ENCODE results near the gene MAEA.
"Not testable (repeated sequence)": the region's sequence is repeated elsewhere in the genome, so short reads cannot be mapped to it uniquely, and the experiment has no call there.

The MAEA gene

DNA sequence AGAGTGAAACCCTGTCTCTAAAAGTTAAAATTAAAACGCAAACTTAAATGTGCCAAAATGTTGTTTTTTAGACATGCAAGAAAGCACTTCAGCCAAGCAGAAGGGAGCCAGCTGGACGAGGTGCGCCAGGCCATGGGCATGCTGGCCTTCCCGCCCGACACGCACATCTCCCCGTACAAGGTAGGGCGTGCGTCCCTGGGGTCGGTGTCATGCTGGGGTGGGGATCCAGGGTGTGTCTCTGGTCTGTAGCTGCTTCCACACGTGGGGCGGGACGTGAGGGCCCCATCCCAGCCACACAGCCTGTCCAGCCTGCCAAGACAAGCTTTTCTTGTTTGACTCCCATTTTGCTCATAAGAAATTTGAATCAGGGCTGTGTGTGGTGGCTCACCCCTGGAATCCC lies 43.0 kb downstream of the MAEA start:
- no peak for DNase-seq (ENCODE audit: low read depth)
- H3K4me3 ChIP-seq (ENCODE audit: low read depth, low read length), result no peak overlapping the region
- TF ChIP-seq CTCF (IDR thresholded peaks at IDR 0.05; ENCODE audit: low read depth, low read length) (no peak), MYC (IDR thresholded peaks at IDR 0.05; ENCODE audit: low read depth, low read length) (no peak), POLR2A (IDR thresholded peaks at IDR 0.05; ENCODE audit: extremely low read depth, insufficient read length) (no peak)
- TF ChIP-seq, protein P1, sequence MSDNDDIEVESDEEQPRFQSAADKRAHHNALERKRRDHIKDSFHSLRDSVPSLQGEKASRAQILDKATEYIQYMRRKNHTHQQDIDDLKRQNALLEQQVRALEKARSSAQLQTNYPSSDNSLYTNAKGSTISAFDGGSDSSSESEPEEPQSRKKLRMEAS (IDR thresholded peaks at IDR 0.05; ENCODE audit: low read depth, low read length), result no peak

DNA sequence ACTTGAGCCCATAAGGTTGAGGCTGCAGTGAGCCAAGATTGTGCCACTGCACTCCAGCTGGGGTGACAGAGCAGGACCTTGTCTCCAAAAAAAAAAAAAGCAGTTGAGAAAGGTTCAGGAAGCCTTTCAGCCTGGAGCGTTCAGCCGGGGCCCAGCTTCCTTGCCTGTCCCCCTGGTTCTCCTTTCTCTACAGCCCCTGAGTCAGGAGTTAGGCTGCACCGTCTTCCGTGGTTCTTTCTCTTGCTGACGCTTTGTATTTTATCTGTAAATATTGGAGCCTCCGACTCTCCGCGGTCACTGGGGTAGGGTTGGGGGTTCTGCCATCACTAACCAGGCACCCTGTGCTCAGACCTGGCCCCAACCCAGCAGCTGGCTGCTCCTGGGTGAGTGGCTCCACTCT lies 43.6 kb downstream of the MAEA start:
- no peak for DNase-seq (ENCODE audit: low read depth)
- no peak overlapping the region for H3K4me3 ChIP-seq (ENCODE audit: low read depth, low read length)
- TF ChIP-seq, protein P1 (IDR thresholded peaks at IDR 0.05; ENCODE audit: low read depth, low read length), result no peak
- no peak for TF ChIP-seq MYC (IDR thresholded peaks at IDR 0.05; ENCODE audit: low read depth, low read length)

GRCh38 chr4:1333851-1334578 lies 44.3 kb downstream of the MAEA start:
- H3K4me3 ChIP-seq (ENCODE audit: low read depth, low read length); DNase-seq (ENCODE audit: low read depth): not testable (repeated sequence)

DNA sequence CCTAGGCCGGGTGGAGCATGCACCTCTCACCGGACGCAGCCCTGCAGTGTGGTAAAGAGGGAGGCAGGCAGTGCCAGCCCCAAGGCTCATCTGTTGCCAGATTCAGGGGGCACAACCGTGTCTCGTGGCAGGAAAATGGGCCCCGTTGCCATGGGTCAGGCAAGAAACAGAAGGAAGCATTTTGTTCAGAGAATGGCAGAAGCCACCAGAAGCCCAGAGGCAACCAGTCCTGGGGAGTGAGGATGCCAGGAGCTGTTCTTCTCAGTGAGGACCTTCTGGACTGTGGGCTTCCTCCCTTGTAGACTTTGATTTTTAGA lies 44.8 kb downstream of the MAEA start:
- H3K4me3 ChIP-seq (ENCODE audit: low read depth, low read length), result no peak overlapping the region
- TF ChIP-seq, protein P1 (IDR thresholded peaks at IDR 0.05; ENCODE audit: low read depth, low read length), result no peak
- TF ChIP-seq POLR2A (IDR thresholded peaks at IDR 0.05; ENCODE audit: extremely low read depth, insufficient read length), result no peak
- TF ChIP-seq MYC (IDR thresholded peaks at IDR 0.05; ENCODE audit: low read depth, low read length), result no peak
- TF ChIP-seq CTCF (IDR thresholded peaks at IDR 0.05; ENCODE audit: low read depth, low read length), result no peak
- no peak for DNase-seq (ENCODE audit: low read depth)

- H3K4me3 ChIP-seq (ENCODE audit: low read depth, low read length), result not testable (repeated sequence)
- peak; percentile 47 for DNase-seq (ENCODE audit: low read depth)
Measured at GRCh38 chr4:1335193-1335883, 45.6 kb downstream of the MAEA start.

- H3K4me3 ChIP-seq (ENCODE audit: low read depth, low read length), result no peak overlapping the region
- DNase-seq (ENCODE audit: low read depth), result peak; percentile 79
- no peak for TF ChIP-seq POLR2A (IDR thresholded peaks at IDR 0.05; ENCODE audit: extremely low read depth, insufficient read length)
- TF ChIP-seq, protein P1 (IDR thresholded peaks at IDR 0.05; ENCODE audit: low read depth, low read length), result no peak
- no peak for TF ChIP-seq CTCF (IDR thresholded peaks at IDR 0.05; ENCODE audit: low read depth, low read length)
- TF ChIP-seq MYC (IDR thresholded peaks at IDR 0.05; ENCODE audit: low read depth, low read length), result no peak
Measured at GRCh38 chr4:1336088-1336491, 46.4 kb downstream of the MAEA start.

DNA sequence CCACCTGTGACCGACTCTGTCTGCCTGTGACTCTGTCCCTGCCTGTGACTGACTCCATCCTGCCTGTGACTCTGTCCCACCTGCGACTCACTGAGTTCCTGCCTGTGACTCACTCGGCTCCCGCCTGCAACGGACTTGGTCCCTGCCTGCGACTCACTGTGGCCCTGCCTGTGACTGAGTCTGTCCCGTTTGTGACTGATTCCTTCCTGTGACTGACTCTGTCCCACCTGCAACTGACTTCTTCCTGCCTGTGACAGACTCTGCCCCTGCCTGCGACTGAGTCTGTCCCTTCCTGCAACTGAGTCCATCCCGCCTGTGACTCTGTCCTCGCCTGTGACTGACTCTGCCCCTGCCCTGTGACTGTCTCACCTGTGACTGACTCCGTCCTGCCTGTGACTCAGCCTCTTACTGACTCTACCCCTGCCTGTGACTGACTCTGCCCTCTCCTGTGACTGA lies 47.7 kb downstream of the MAEA start:
- DNase-seq (ENCODE audit: low read depth), result no peak
- TF ChIP-seq MYC (IDR thresholded peaks at IDR 0.05; ENCODE audit: low read depth, low read length) (no peak), POLR2A (IDR thresholded peaks at IDR 0.05; ENCODE audit: extremely low read depth, insufficient read length) (no peak), CTCF (IDR thresholded peaks at IDR 0.05; ENCODE audit: low read depth, low read length) (no peak)
- TF ChIP-seq, protein P1 (IDR thresholded peaks at IDR 0.05; ENCODE audit: low read depth, low read length), result no peak

More for the DNA sequence above, 47.7 kb downstream of the MAEA start:
- H3K4me3 ChIP-seq (ENCODE audit: low read depth, low read length), result no peak overlapping the region

Data from NB4 (cell line).